HepG2 (cell line): Measurements from ENCODE around the gene IL11RA. TPM values are rescaled to one million over a fixed set of nuclear protein-coding genes. Genes with fewer than 3 reads are reported as not detected.
A peak's percentile ranks its signal among the peaks of the same experiment; 100 is the strongest.

Experiments used
- ERF ChIP-seq: IDR thresholded peaks from 2 replicates; pipeline ENCODE4 v1.6.1; 2018; ENCODE audit warnings: missing biosample characterization, missing genetic modification reagents
- GATA4 ChIP-seq: sonication (generic); IDR thresholded peaks from 2 replicates; pipeline ENCODE4 v1.6.1; 2016; ENCODE audit warnings: antibody characterized with exemption, low read depth, borderline replicate concordance
- HNF1B ChIP-seq: sonication (generic); formaldehyde crosslinking; IDR thresholded peaks from 2 replicates; pipeline ENCODE4 v1.5.1; 2020; ENCODE audit warnings: mild to moderate bottlenecking, moderate library complexity, missing genetic modification reagents
- JDP2 ChIP-seq: sonication (generic); formaldehyde crosslinking; IDR thresholded peaks from 2 replicates; pipeline ENCODE4 v1.8.1; 2022; ENCODE audit warnings: missing genetic modification reagents, borderline replicate concordance
- PBX2 ChIP-seq: IDR thresholded peaks from 2 replicates; pipeline ENCODE4 v1.6.1; 2016; ENCODE audit warnings: control low read depth
- SP5 ChIP-seq: IDR thresholded peaks from 2 replicates; pipeline ENCODE4 v1.6.1; 2016; ENCODE audit warnings: low read depth, borderline replicate concordance
- ZNF318 ChIP-seq: sonication (generic); formaldehyde crosslinking; IDR thresholded peaks from 2 replicates; pipeline ENCODE4 v1.4.0; 2020; ENCODE audit warnings: mild to moderate bottlenecking, missing genetic modification reagents
- ZNF407 ChIP-seq: sonication (generic); formaldehyde crosslinking; IDR thresholded peaks from one replicate; pipeline ENCODE4 v1.5.1; 2020; ENCODE audit warnings: mild to moderate bottlenecking, missing genetic modification reagents; ENCODE audit errors: not compliant biosample characterization
- polyA plus RNA-seq, 8 experiments: library from polyadenylated mRNA; depleted of rRNA in 3 of 8; stranded (reverse) in 7 of 8; unstranded in 1 of 8; fragments of >200 nt; fragmentation: Illumina TruSeq in 4 of 8; extraction: Trizol in 4 of 8; gene quantifications; 2 replicates each; pipeline versions ENCODE4 v1.2.1 to v1.2.3, GENCODE V29; 2011 to 2016; ENCODE audit warnings: low read depth in 4 of 8, missing spikeins in 1 of 8, mixed read lengths in 1 of 8; ENCODE audit not compliant: insufficient read depth in 1 of 8
- total RNA-seq, 5 experiments: library from RNA; depleted of rRNA; stranded (reverse); fragments of >200 nt; fragmentation: Illumina TruSeq; extraction: Trizol; gene quantifications; 2 replicates each; pipeline ENCODE4 v1.2.3, GENCODE V29; 2016; ENCODE audit warnings: low read depth in 1 of 5

The IL11RA gene
- total and polyA plus RNA-seq, 2 of the 13 experiments (the other 11 are each of a cell fraction or from before 2014, with no cell fraction given): 2.0 to 4.2 TPM

GRCh38 chr9:34665381-34666250 lies 13.6 kb downstream of the IL11RA start (continued):
- TF ChIP-seq JDP2 (CRISPR knock-in tag) (no peak), SP5 (CRISPR knock-in tag) (peak; percentile 28; the same call in 1 of the 2 replicates), ERF (0 out of 2 replicates have a peak, but pooled peaks have one; percentile 5), ZNF318 (no peak), HNF1B (CRISPR knock-in tag) (no peak), ZNF407 (CRISPR knock-in tag) (no peak), PBX2 (no peak), GATA4 (no peak)
